Neural cell (in vitro differentiated cells): ENCODE measurements around the gene TSPAN1. TPM values are rescaled to one million over a fixed set of nuclear protein-coding genes. Genes with fewer than 3 reads are reported as not detected.

Source experiments
- H2AFZ ChIP-seq: fragments of 200-600, 300-800 bp; sonication (generic), shearing (Covaris generic); 2 replicates; pipeline ENCODE4 v1.6.0; 2014; ENCODE audit warnings: low read depth, mild to moderate bottlenecking, antibody characterized with exemption, low read length, moderate library complexity
- H3F3A ChIP-seq: fragments of 200-600 bp; shearing (Covaris generic); 2 replicates; pipeline ENCODE4 v1.6.1; 2016; ENCODE audit warnings: mild to moderate bottlenecking, moderate library complexity, mixed read lengths, antibody characterized with exemption, low read length; ENCODE audit not compliant: insufficient read depth, poor library complexity, severe bottlenecking
- H3K27ac ChIP-seq: fragments of 200-600, 300-800 bp; sonication (generic), shearing (Covaris generic); 2 replicates; pipeline ENCODE4 v1.5.1; 2014; ENCODE audit warnings: mild to moderate bottlenecking, low read length, moderate library complexity
- H3K27me3 ChIP-seq: fragments of 300-800, 200-600 bp; sonication (generic), shearing (Covaris generic); 2 replicates; pipeline ENCODE4 v1.6.0; 2014; ENCODE audit warnings: mild to moderate bottlenecking, low read depth, low read length, moderate library complexity; ENCODE audit not compliant: insufficient read depth
- H3K36me3 ChIP-seq: fragments of 300-800, 200-600 bp; sonication (generic), shearing (Covaris generic); 2 replicates; pipeline ENCODE4 v1.5.1; 2014; ENCODE audit warnings: mild to moderate bottlenecking, antibody characterized with exemption, low read length, moderate library complexity; ENCODE audit not compliant: insufficient read depth
- H3K4me2 ChIP-seq: fragments of 300-800, 200-600 bp; sonication (generic), shearing (Covaris generic); 2 replicates; pipeline ENCODE4 v1.6.0; 2014; ENCODE audit warnings: mild to moderate bottlenecking, low read length
- H3K4me3 ChIP-seq: fragments of 300-800, 200-600 bp; sonication (generic), shearing (Covaris generic); 2 replicates; pipeline ENCODE4 v1.5.1; 2014; ENCODE audit warnings: mild to moderate bottlenecking, low read length, moderate library complexity
- H3K79me2 ChIP-seq: fragments of 200-600 bp; shearing (Covaris generic); replicated peaks from 2 replicates; pipeline ENCODE4 v1.6.0; 2014; ENCODE audit warnings: mild to moderate bottlenecking, low read length, moderate library complexity; ENCODE audit not compliant: insufficient read depth
- H3K9ac ChIP-seq: fragments of 300-800, 200-600 bp; sonication (generic), shearing (Covaris generic); 2 replicates; pipeline ENCODE4 v1.6.1; 2016; ENCODE audit warnings: mild to moderate bottlenecking, low read length, mixed read lengths
- H3K9me2 ChIP-seq: fragments of 200-600 bp; shearing (Covaris generic); 2 replicates; pipeline ENCODE4 v1.6.1; 2016; ENCODE audit warnings: mild to moderate bottlenecking, low read length, mixed read lengths; ENCODE audit not compliant: insufficient read depth
- H3K9me3 ChIP-seq: fragments of 200-600, 300-800 bp; sonication (generic), shearing (Covaris generic); 2 replicates; pipeline ENCODE4 v1.6.1; 2016; ENCODE audit warnings: mild to moderate bottlenecking, mixed run types, low read length, moderate library complexity, mixed read lengths
- H4K20me1 ChIP-seq: fragments of 200-600 bp; shearing (Covaris generic); 2 replicates; pipeline ENCODE4 v1.6.1; 2016; ENCODE audit warnings: mild to moderate bottlenecking, mixed run types; ENCODE audit not compliant: insufficient read depth
- CTCF ChIP-seq: fragments of 450-650 bp; IDR thresholded peaks from 2 replicates; pipeline ENCODE4 v1.5.1; 2014; ENCODE audit warnings: antibody characterized with exemption, mild to moderate bottlenecking, moderate library complexity; ENCODE audit not compliant: poor library complexity, severe bottlenecking
- EP300 ChIP-seq: fragments of 450-650 bp; conservative IDR thresholded peaks from 2 replicates; pipeline ENCODE4 v1.6.1; 2014; ENCODE audit warnings: antibody characterized with exemption, mild to moderate bottlenecking, moderate library complexity; ENCODE audit not compliant: poor library complexity, severe bottlenecking
- EZH2 ChIP-seq: fragments of 200-600, 300-800 bp; shearing (Covaris generic), sonication (generic); IDR thresholded peaks from 2 replicates; pipeline ENCODE4 v1.6.1; 2014; ENCODE audit warnings: antibody characterized with exemption, low read length, borderline replicate concordance, mild to moderate bottlenecking; ENCODE audit not compliant: insufficient read depth, poor library complexity, severe bottlenecking
- MXI1 ChIP-seq: fragments of 450-650 bp; conservative IDR thresholded peaks from 2 replicates; pipeline ENCODE4 v1.6.1; 2014; ENCODE audit warnings: antibody characterized with exemption, mild to moderate bottlenecking; ENCODE audit not compliant: poor library complexity, severe bottlenecking
- POLR2AphosphoS5 ChIP-seq: IDR thresholded peaks from 2 replicates; pipeline ENCODE4 v1.6.1; 2012
- RAD21 ChIP-seq: fragments of 450-650 bp; conservative IDR thresholded peaks from 2 replicates; pipeline ENCODE4 v1.6.1; 2014; ENCODE audit warnings: antibody characterized with exemption, mild to moderate bottlenecking, moderate library complexity
- REST ChIP-seq: IDR thresholded peaks from 2 replicates; pipeline ENCODE4 v1.6.1; 2012; ENCODE audit warnings: borderline replicate concordance
- SMC3 ChIP-seq: fragments of 450-650 bp; conservative IDR thresholded peaks from 2 replicates; pipeline ENCODE4 v1.6.1; 2014; ENCODE audit warnings: antibody characterized with exemption, mild to moderate bottlenecking, moderate library complexity; ENCODE audit not compliant: poor library complexity
- TAF1 ChIP-seq: IDR thresholded peaks from 2 replicates; pipeline ENCODE4 v1.6.1; 2012; ENCODE audit warnings: low read depth
- polyA plus RNA-seq: library from polyadenylated mRNA; depleted of rRNA; stranded (reverse); fragments of >200 nt; gene quantifications from 2 replicates; pipeline ENCODE4 v1.2.3, GENCODE V29; 2014

The TSPAN1 gene
- polyA plus RNA-seq, 1 donor from 2014 or later: 0.62 TPM

GRCh38 chr1:46206399-46206798 lies 31.5 kb downstream of the TSPAN1 start:
- no peaks in the 10 kb centered on the region for H3K36me3 ChIP-seq
- H3K4me2 ChIP-seq: no peak overlapping the region
- no peak overlapping the region for H3K4me3 ChIP-seq
- H2AFZ ChIP-seq: no peak overlapping the region
- peaks cover 11% of the 10 kb centered on the region for H3K27me3 ChIP-seq
- no peaks in the 10 kb centered on the region for H3K9me2 ChIP-seq
- no peak overlapping the region for H3K27ac ChIP-seq
- H3K79me2 ChIP-seq: no peaks in the 10 kb centered on the region
- H3F3A ChIP-seq: no peaks in the 10 kb centered on the region
- no peaks in the 10 kb centered on the region for H4K20me1 ChIP-seq
- TF ChIP-seq MXI1 (no peak), REST (no peak), POLR2AphosphoS5 (no peak), RAD21 (no peak), TAF1 (no peak), SMC3 (no peak), CTCF (no peak), EZH2 (no peak)
- H3K9ac ChIP-seq: no peak overlapping the region
- H3K9me3 ChIP-seq: no peaks in the 10 kb centered on the region

- Histone ChIP-seq H3F3A (no peaks in the 10 kb centered on the region), H3K9me2 (no peaks in the 10 kb centered on the region), H3K36me3 (no peaks in the 10 kb centered on the region), H3K27ac (no peak overlapping the region), H3K4me2 (no peak overlapping the region), H3K27me3 (no peaks in the 10 kb centered on the region), H3K9me3 (no peaks in the 10 kb centered on the region), H3K79me2 (no peaks in the 10 kb centered on the region), H3K4me3 (no peak overlapping the region), H2AFZ (no peak overlapping the region), H4K20me1 (no peaks in the 10 kb centered on the region), H3K9ac (no peak overlapping the region)
- no peak for TF ChIP-seq SMC3
- no peak for TF ChIP-seq POLR2AphosphoS5
- TF ChIP-seq CTCF: no peak
- TF ChIP-seq MXI1: no peak
- no peak for TF ChIP-seq EP300
- TF ChIP-seq TAF1: no peak
- no peak for TF ChIP-seq RAD21
- no peak for TF ChIP-seq REST
- no peak for TF ChIP-seq EZH2
Measured at GRCh38 chr1:46210561-46210960, 35.7 kb downstream of the TSPAN1 start.
